MCF 10A (cell line): ENCODE results near the gene WWOX. TPM values are rescaled to one million over a fixed set of nuclear protein-coding genes. Genes with fewer than 3 reads are reported as not detected.

Source experiments
- BruUV-seq: library from RNA; stranded (reverse); fragments of 400-500 nt; replicated peaks from 2 replicates; lab custom pipeline; 2021; lab: Mats Ljungman, UMichigan
- CTCF ChIA-PET: fragments of 300-600 bp; sonication (Branson Sonifier 250); formaldehyde crosslinking; extraction: SDS; loops from one replicate; lab custom pipeline; 2021; ENCODE audit warnings: antibody characterized with exemption, inconsistent platforms; lab: Yijun Ruan, JAX
- POLR2A ChIA-PET: fragments of 300-600, 350-650 bp; sonication (Branson Sonifier 250); formaldehyde crosslinking; extraction: SDS; loops from one replicate; lab custom pipeline; 2020; ENCODE audit warnings: antibody characterized with exemption, inconsistent platforms; lab: Yijun Ruan, JAX
- DNase-seq: peaks from one replicate; pipeline ENCODE4 v3.0.0-alpha.2; 2018; ENCODE audit not compliant: unreplicated experiment
- H3K27ac Mint-ChIP-seq: one replicate; pipeline ENCODE4 v1.8.0; 2022; ENCODE audit warnings: mild to moderate bottlenecking, low read depth, mixed read lengths; ENCODE audit not compliant: unreplicated experiment
- H3K27me3 Mint-ChIP-seq: one replicate; pipeline ENCODE4 v1.8.0; 2022; ENCODE audit warnings: mixed read lengths; ENCODE audit not compliant: insufficient read depth, unreplicated experiment
- H3K36me3 Mint-ChIP-seq: one replicate; pipeline ENCODE4 v1.8.0; 2022; ENCODE audit warnings: mild to moderate bottlenecking, moderate library complexity, mixed read lengths; ENCODE audit not compliant: insufficient read depth, unreplicated experiment
- H3K4me1 Mint-ChIP-seq: one replicate; pipeline ENCODE4 v1.8.0; 2022; ENCODE audit warnings: mixed read lengths; ENCODE audit not compliant: insufficient read depth, unreplicated experiment
- H3K4me3 Mint-ChIP-seq: one replicate; pipeline ENCODE4 v1.8.0; 2022; ENCODE audit warnings: mild to moderate bottlenecking, moderate library complexity, mixed read lengths; ENCODE audit not compliant: unreplicated experiment
- H3K9me3 Mint-ChIP-seq: one replicate; pipeline ENCODE4 v1.8.0; 2022; ENCODE audit warnings: mixed read lengths; ENCODE audit not compliant: unreplicated experiment
- intact Hi-C: fragments of 100-400 bp; cut with micrococcal nuclease; formaldehyde crosslinking; loops from 2 replicates; pipeline ENCODE4 v1.14.1; 2022
- total RNA-seq: library from RNA; stranded (reverse); gene quantifications from 2 replicates; pipeline ENCODE4 v1.2.3, GENCODE V29; 2022
- TF ChIP-seq, protein P1 (sequence below): fragments of 200-600 bp; IDR thresholded peaks from one replicate; pipeline ENCODE4 v1.8.0; 2022; ENCODE audit warnings: antibody characterized with exemption, mild to moderate bottlenecking; ENCODE audit not compliant: unreplicated experiment

WWOX gene
- total RNA-seq, 1 experiment from 2014 or later, result 18.1 TPM

DNA sequence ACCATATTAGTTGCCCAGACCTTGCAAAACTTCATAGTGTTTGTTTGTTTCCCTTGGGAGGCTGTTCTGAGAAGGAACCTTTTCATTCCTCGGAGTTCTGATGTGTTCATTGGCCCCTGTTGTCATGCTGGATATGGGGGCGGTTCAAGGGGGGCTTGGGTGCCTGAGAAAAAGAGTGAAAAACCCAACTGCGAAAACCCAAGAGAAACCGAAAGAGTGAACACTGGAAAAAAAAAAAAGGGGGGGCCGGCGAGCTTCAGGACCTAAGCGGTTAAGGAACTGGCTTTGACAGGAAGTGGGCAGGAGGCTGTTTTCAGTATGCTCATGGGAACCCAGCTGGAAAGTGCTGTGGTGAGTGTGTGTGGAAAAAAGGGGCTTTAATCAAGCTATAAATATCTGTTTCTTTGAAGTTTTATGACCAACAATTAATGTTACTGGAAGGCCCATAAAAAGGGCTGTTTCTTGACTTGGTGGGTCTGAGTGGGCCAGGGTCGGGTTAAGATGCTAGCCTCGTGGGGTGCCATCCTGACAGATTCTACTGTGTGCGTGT is 990.4 kb downstream of the WWOX start:
- intact Hi-C loops, result no loop called here
- BruUV-seq, result no TSS peak
- POLR2A ChIA-PET, result no interaction called here
- CTCF ChIA-PET, result interaction anchor here (0.6 kb wide), 1 partner anchor 505 kb away, joined by 3 read pairs; no protein-coding TSS in a partner anchor
- no peaks in the 10 kb centered on the region for H3K9me3 Mint-ChIP-seq
- H3K4me1 Mint-ChIP-seq, result no peaks in the 10 kb centered on the region
- H3K4me3 Mint-ChIP-seq, result no peak overlapping the region
- TF ChIP-seq, protein P1, sequence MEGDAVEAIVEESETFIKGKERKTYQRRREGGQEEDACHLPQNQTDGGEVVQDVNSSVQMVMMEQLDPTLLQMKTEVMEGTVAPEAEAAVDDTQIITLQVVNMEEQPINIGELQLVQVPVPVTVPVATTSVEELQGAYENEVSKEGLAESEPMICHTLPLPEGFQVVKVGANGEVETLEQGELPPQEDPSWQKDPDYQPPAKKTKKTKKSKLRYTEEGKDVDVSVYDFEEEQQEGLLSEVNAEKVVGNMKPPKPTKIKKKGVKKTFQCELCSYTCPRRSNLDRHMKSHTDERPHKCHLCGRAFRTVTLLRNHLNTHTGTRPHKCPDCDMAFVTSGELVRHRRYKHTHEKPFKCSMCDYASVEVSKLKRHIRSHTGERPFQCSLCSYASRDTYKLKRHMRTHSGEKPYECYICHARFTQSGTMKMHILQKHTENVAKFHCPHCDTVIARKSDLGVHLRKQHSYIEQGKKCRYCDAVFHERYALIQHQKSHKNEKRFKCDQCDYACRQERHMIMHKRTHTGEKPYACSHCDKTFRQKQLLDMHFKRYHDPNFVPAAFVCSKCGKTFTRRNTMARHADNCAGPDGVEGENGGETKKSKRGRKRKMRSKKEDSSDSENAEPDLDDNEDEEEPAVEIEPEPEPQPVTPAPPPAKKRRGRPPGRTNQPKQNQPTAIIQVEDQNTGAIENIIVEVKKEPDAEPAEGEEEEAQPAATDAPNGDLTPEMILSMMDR, result no peak
- no peak overlapping the region for H3K27ac Mint-ChIP-seq
- peaks cover 9% of the 10 kb centered on the region for H3K27me3 Mint-ChIP-seq
- H3K36me3 Mint-ChIP-seq, result no peaks in the 10 kb centered on the region
- DNase-seq, result no peak

DNA sequence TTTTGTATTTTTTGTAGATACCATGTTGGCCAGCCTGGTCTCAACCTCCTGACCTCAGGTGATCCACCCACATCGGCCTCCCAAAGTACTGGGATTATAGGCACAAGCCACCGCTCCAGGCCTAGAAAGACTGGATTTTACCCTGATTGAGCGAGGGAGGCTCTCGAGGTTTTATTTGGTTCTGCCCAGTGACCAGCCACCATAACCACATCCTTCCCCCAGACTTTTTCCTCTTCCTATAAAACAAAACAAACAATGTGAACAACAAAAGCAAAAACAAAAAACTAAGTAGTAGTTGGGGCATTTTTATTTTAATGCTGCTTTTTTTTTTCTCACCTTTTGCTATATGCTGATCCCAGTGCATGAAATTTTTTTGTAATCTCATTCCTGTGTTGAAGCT is 991.5 kb downstream of the WWOX start:
- no TSS peak for BruUV-seq
- Mint-ChIP-seq H3K27ac (no peak overlapping the region), H3K27me3 (peaks cover 11% of the 10 kb centered on the region), H3K4me3 (no peak overlapping the region), H3K36me3 (no peaks in the 10 kb centered on the region), H3K4me1 (no peaks in the 10 kb centered on the region), H3K9me3 (no peaks in the 10 kb centered on the region)
- intact Hi-C loops, result no loop called here
- TF ChIP-seq, protein P1, result no peak
- CTCF ChIA-PET, result interaction anchor here (0.6 kb wide), 1 partner anchor 808 kb away, joined by 3 read pairs; no protein-coding TSS in a partner anchor
- POLR2A ChIA-PET, result no interaction called here
- no peak for DNase-seq

DNA sequence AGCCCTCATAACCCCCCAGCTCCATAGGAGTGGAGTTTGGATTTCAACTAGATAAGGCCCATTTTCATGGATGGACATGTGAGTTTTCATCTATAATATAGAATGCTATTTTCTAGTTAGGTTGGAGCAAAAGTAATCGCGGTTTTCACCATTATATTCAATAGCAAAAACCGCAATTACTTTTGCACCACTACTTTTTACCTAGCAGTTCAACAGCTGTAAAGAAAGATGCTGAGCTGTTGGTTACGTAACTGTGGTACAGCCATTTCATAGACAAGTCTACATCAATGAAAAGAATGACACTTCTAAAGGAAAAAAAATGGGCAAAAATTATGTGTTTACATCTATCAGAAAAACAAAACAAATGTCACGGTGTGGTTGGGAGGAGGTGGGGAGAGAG is 993.4 kb downstream of the WWOX start:
- DNase-seq, result no peak
- no peaks in the 10 kb centered on the region for H3K36me3 Mint-ChIP-seq
- CTCF ChIA-PET, result interaction anchor here (0.6 to 0.7 kb wide), 2 partner anchors 32 to 427 kb away, joined by 3 to 6 read pairs; no protein-coding TSS in a partner anchor
- no peaks in the 10 kb centered on the region for H3K9me3 Mint-ChIP-seq
- intact Hi-C loops, result no loop called here
- peaks cover 16% of the 10 kb centered on the region for H3K27me3 Mint-ChIP-seq
- no peak overlapping the region for H3K4me3 Mint-ChIP-seq
- TF ChIP-seq, protein P1, result no peak
- POLR2A ChIA-PET, result interaction anchor here (0.6 kb wide), 1 partner anchor 52 kb away, joined by 3 read pairs; no protein-coding TSS in a partner anchor
- H3K4me1 Mint-ChIP-seq, result no peaks in the 10 kb centered on the region
- BruUV-seq, result no TSS peak
- no peak overlapping the region for H3K27ac Mint-ChIP-seq

DNA sequence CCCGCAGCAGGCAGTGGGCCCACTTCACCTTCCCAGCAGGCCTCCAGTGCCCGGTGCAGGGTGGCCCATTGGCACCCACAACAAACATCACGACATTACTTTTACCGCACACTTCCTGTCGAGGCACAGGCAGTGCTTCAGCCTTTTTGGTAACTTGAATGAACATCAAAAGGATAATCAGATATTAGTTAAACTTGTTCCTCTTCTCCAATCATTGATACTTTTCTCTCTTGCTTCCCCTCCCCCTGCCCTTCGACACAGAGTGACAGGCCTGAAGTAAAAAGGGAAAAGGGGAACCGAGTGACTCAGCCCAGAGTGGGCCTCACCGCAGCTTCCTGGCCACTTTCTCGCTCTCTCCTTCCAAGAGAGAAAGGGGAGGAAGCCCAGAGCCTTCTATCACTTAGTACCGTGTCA is 994.1 kb downstream of the WWOX start:
- no peaks in the 10 kb centered on the region for H3K36me3 Mint-ChIP-seq
- H3K27me3 Mint-ChIP-seq, result peaks cover 16% of the 10 kb centered on the region
- H3K27ac Mint-ChIP-seq, result no peak overlapping the region
- no TSS peak for BruUV-seq
- DNase-seq, result no peak
- H3K4me1 Mint-ChIP-seq, result no peaks in the 10 kb centered on the region
- no peak overlapping the region for H3K4me3 Mint-ChIP-seq
- intact Hi-C loops, result no loop called here
- no peaks in the 10 kb centered on the region for H3K9me3 Mint-ChIP-seq
- POLR2A ChIA-PET, result interaction anchor here (0.6 kb wide), 1 partner anchor 51 kb away, joined by 3 read pairs; no protein-coding TSS in a partner anchor
- TF ChIP-seq, protein P1, result no peak
- CTCF ChIA-PET, result no interaction called here
